Measurements from ENCODE around the gene RPS26. TPM values are rescaled to one million over a fixed set of nuclear protein-coding genes. Genes with fewer than 3 reads are reported as not detected.
"Not testable (repeated sequence)": the region's sequence is repeated elsewhere in the genome, so short reads cannot be mapped to it uniquely, and the experiment has no call there.

The RPS26 gene
- total RNA-seq, result 35.4 and 38.2 TPM in 2 replicates

DNA sequence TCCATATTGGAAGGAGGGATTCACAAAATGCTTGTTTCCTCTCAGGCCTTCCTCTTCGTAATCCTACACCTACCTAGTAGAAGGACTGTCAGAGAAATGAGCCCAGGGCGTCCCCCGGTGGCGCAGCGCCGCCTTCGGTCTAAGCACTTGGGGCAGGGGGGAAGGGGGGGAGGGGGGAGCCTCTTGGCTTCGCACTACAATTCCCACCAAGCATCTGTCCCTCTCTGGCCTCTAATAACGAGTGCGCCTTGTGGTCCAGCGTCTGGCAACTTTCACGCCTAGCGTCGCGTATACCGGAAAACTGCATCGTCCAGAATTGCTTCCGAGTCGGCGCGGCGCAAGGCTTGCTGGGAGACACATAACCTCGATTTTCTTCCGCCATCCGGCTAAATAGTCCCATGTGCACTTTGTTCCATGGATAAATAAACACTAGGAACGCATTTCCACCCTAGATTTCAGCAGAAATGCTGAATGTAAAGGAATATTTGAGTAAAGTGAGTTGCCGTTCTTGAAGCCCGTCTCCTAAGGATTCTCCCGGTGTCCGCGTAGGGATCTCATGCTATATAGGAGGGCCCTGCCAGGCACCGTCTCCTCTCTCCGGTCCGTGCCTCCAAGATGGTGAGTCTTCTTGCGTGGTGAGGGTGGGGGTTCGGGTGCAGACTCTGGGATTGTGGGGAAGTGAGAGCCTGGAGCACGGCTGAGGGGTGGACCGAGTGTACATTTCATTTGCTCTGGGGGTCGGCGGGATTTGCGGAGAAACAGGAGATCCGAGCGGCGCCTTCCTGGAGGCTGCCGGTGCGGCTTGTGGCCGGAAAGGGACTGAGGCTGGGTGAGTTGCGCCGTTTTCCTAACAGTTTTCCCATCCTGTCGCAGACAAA, at the start of gene RPS26:
Gene RPS26, plus strand, starts transcription at position 367 of the 878 bp plus-strand sequence. Its CDS starts 249 bp downstream, at position 616.
- intact Hi-C loops (cut with micrococcal nuclease), result loop anchor here (1.0 to 10.0 kb wide), 14 partner anchors 12 to 303 kb away; partner anchors contain the start of genes DNAJC14, IKZF4, MYL6 and NABP2
- peak within 1 kb of the TSS; percentile 97 for H3K4me3 Mint-ChIP-seq
- H3K27me3 Mint-ChIP-seq (ENCODE audit: insufficient read depth), result no peaks in the 10 kb centered on the region
- H3K36me3 Mint-ChIP-seq (ENCODE audit: low read depth), result peaks cover 51% of the 10 kb centered on the region
- peak within 1 kb of the TSS; percentile 97 for H3K27ac Mint-ChIP-seq
- peaks cover 49% of the 10 kb centered on the region for H3K4me1 Mint-ChIP-seq (ENCODE audit: low read depth)
- no peaks in the 10 kb centered on the region for H3K9me3 Mint-ChIP-seq
- peak; percentile 90 for DNase-seq (ENCODE audit: low spot score)

DNA sequence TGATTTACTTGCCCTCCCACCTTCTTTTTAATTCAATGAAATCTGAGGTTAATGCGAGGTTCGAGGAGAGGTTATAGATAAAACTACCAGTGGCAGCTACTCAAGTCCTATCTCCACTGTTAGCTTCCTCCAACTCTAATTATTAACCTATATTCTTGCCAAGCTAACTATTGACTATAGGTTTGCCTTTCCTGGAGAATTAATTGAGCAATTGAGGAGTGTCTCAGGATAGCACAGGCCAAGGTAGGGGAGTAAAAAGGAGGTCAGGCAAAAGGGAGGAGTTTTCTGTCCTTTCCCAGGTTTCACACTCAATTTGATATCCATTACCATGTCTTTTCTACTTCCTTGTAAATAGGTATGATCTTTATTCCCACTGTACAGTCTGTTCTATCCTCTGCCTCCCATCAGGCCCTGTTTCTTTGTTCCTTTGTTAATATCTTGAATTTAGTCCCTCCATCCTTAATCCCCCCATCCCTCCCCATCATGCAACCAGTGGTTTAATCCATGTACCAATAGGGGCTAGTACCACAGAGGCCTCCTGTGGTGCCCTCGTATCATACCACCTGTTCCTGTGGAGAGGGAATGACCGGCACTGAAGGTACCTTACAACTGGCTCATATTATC, 48.4 kb upstream of the RPS26 start:
- Mint-ChIP-seq H3K4me3 (no peak overlapping the region), H3K9me3 (no peaks in the 10 kb centered on the region), H3K27me3 (ENCODE audit: insufficient read depth) (no peaks in the 10 kb centered on the region), H3K36me3 (ENCODE audit: low read depth) (peaks cover 40% of the 10 kb centered on the region), H3K27ac (no peak overlapping the region), H3K4me1 (ENCODE audit: low read depth) (peaks cover 22% of the 10 kb centered on the region)
- no peak for DNase-seq (ENCODE audit: low spot score)
- intact Hi-C loops (cut with micrococcal nuclease), result no loop called here

DNA sequence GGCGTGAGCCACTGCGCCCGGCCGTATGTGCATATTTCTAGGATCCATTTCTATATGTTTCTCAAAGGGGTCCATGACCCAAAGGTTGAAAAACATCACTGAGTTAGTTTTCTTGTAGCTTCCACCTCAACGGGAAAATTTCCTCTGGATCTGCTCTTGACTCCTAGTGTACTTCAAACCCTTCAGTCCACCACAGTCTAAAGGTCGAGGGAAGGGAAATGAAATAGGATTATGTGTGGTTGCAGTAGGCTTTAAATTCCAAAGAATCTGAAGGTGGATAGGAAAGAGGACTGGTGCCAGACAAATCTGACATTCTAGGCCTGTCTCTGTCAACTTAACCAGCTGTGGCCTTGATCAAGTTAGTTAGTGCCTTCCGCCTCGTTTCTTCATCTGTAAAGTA, 46.4 kb upstream of the RPS26 start:
- Mint-ChIP-seq H3K36me3 (ENCODE audit: low read depth) (peaks cover 27% of the 10 kb centered on the region), H3K4me1 (ENCODE audit: low read depth) (peaks cover 30% of the 10 kb centered on the region), H3K27ac (peak overlapping the region; percentile 12), H3K9me3 (no peaks in the 10 kb centered on the region), H3K27me3 (ENCODE audit: insufficient read depth) (no peaks in the 10 kb centered on the region), H3K4me3 (no peak overlapping the region)
- no peak for DNase-seq (ENCODE audit: low spot score)
- intact Hi-C loops (cut with micrococcal nuclease), result no loop called here

DNA sequence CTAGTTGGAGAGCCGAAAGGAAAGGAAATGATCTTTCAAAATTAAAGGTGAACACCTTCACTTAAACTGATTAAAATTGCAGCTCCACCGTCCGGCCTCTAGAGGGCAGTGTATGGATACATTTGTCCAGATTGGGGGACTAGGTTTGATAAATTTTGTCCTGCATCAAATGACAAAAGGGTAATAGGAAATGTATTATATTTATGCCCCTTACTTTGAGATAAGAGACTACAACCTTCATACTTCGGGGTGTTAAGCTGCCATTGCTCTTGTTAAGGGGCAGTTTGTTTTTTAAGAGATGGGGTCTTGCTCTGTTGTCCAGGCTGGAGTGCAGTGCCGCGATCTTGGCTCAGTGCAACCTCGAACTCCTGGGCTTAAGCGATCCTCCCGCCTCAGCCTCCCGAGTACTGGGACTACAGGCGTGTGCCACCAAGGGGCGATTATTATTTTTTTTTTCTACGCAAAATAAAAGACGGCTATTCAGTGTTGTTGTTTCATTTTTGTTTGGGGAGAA, 45.5 kb upstream of the RPS26 start:
- Mint-ChIP-seq H3K27ac (no peak overlapping the region), H3K4me3 (peak overlapping the region; percentile 88), H3K4me1 (ENCODE audit: low read depth) (peaks cover 30% of the 10 kb centered on the region), H3K9me3 (no peaks in the 10 kb centered on the region), H3K27me3 (ENCODE audit: insufficient read depth) (no peaks in the 10 kb centered on the region), H3K36me3 (ENCODE audit: low read depth) (peaks cover 18% of the 10 kb centered on the region)
- intact Hi-C loops (cut with micrococcal nuclease), result loop anchor here (1.0 kb wide), 8 partner anchors 11 to 122 kb away; partner anchors contain the start of genes IKZF4, PA2G4, RPS26 and ZC3H10
- peak; percentile 51 for DNase-seq (ENCODE audit: low spot score)

DNA sequence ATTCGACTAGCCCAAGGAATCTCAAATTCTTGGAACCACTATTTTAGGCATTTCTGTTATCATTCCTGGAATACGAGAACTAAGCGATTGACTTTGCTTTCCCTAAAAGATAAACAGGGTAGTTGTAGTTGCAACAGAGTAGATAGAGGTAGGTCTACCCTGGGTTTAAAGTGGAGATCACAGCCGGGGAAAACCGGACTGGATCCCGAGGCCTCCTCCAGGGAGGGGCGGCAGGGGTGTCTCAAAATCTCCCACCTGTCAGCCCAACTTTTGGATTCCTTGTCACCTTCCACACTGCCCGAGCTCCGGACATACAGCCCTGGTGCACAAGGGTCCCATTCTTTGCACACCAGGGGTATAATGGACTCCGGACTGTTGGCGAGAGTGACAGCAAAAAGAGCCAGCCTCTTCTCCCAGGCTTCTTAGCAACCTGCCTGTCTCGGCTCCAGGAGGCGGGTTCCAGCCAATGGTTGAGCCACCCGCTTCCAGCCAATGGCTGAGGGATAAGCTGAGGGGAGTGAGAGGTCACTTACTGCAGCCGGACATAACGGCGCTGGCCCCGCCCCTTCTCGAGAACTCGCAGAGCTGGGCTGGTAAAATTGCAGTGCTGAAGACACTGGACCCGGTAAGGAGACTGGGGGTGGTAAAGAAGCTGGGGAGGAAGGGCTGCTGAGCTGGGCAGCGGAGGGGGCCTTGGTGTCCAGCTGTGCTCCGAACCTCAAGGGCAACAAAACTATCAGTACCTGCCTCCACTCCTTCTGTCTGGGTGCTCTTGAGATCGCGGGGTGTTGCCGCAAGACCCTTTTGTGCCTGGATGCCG, 44.8 kb upstream of the RPS26 start, which contains the start of gene SUOX:
Gene SUOX, plus strand, starts transcription at position 562 of the 820 bp plus-strand sequence. CDS start 4,946 bp downstream, outside the sequence.
- H3K4me3 Mint-ChIP-seq, result peak within 1 kb of the TSS; percentile 88
- H3K27ac Mint-ChIP-seq, result peak within 1 kb of the TSS; percentile 64
- peak; percentile 50 for DNase-seq (ENCODE audit: low spot score)

DNA sequence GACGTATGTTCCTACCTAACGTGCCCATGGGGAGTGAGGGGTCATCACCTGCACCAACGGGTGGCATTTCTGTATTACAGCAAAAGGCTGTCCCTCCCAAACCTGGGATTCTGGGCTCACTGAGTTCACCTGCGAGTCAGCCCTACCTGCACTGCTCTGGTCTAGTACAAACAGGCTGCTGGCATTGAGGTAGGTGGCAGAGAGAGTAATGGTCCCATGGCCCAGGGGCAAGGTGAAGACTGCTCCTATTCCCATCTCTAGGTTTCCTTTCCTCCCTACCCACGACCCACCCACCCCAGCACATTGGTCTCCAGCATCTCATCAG, 44.2 kb upstream of the RPS26 start:
- Mint-ChIP-seq H3K4me1 (ENCODE audit: low read depth) (peaks cover 30% of the 10 kb centered on the region), H3K27ac (peak overlapping the region; percentile 58), H3K4me3 (peak overlapping the region; percentile 88), H3K27me3 (ENCODE audit: insufficient read depth) (no peaks in the 10 kb centered on the region), H3K9me3 (no peaks in the 10 kb centered on the region), H3K36me3 (ENCODE audit: low read depth) (peaks cover 8% of the 10 kb centered on the region)
- DNase-seq (ENCODE audit: low spot score), result no peak
- intact Hi-C loops (cut with micrococcal nuclease), result no loop called here

More for the DNA sequence above, 44.8 kb upstream of the RPS26 start, which contains the start of gene SUOX:
- Mint-ChIP-seq H3K36me3 (ENCODE audit: low read depth) (peaks cover 12% of the 10 kb centered on the region), H3K4me1 (ENCODE audit: low read depth) (peaks cover 30% of the 10 kb centered on the region), H3K9me3 (no peaks in the 10 kb centered on the region), H3K27me3 (ENCODE audit: insufficient read depth) (no peaks in the 10 kb centered on the region)
- intact Hi-C loops (cut with micrococcal nuclease), result loop anchor here (1.0 kb wide), 8 partner anchors 10 to 121 kb away; partner anchors contain the start of genes IKZF4, PA2G4, RPS26 and ZC3H10

DNA sequence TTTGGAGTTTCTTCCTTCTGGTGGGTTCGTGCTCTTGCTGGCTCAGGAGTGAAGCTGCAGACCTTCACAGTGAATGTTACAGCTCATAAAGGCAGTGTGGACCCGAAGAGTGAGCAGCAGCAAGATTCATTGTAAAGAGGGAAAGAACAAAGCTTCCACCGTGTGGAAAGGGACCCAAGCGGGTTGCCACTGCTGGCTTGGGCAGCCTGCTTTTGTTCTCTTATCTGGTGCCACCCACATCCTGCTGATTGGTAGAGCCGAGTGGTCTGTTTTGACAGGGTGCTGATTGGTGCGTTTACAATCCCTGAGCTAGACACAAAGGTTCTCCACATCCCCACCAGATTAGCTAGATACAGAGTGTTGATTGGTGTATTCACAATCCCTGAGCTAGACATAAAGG, 42.2 kb upstream of the RPS26 start:
- H3K27me3 Mint-ChIP-seq (ENCODE audit: insufficient read depth); H3K9me3 Mint-ChIP-seq; H3K4me3 Mint-ChIP-seq; H3K36me3 Mint-ChIP-seq (ENCODE audit: low read depth); intact Hi-C loops (cut with micrococcal nuclease); DNase-seq (ENCODE audit: low spot score); H3K27ac Mint-ChIP-seq: not testable (repeated sequence)
- peaks cover 30% of the 10 kb centered on the region for H3K4me1 Mint-ChIP-seq (ENCODE audit: low read depth)

DNA sequence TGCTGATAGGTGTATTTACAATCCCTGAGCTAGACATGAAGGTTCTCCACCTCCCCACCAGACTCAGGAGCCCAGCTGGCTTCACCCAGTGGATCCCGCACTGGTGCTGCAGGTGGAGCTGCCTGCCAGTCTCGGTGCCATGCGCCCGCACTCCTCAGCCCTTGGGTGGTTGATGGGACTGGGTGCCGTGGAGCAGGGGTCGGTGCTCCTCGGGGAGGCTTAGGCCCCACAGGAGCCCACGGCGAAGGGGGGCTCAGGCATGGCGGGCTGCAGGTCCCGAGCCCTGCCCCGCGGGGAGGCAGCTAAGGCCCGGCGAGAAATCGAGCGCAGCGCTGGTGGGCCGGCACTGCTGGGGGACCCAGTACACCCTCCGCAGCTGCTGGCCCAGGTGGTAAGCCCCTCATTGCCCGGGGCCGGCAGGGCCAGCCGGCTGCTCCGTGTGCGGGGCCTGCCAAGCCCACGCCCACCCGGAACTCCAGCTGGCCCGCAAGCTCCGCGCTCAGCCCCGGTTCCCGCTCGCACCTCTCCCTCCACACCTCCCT, 41.6 kb upstream of the RPS26 start:
- H3K4me3 Mint-ChIP-seq; H3K9me3 Mint-ChIP-seq; H3K27ac Mint-ChIP-seq; intact Hi-C loops (cut with micrococcal nuclease); H3K27me3 Mint-ChIP-seq (ENCODE audit: insufficient read depth); DNase-seq (ENCODE audit: low spot score); H3K36me3 Mint-ChIP-seq (ENCODE audit: low read depth): not testable (repeated sequence)
- peaks cover 30% of the 10 kb centered on the region for H3K4me1 Mint-ChIP-seq (ENCODE audit: low read depth)

DNA sequence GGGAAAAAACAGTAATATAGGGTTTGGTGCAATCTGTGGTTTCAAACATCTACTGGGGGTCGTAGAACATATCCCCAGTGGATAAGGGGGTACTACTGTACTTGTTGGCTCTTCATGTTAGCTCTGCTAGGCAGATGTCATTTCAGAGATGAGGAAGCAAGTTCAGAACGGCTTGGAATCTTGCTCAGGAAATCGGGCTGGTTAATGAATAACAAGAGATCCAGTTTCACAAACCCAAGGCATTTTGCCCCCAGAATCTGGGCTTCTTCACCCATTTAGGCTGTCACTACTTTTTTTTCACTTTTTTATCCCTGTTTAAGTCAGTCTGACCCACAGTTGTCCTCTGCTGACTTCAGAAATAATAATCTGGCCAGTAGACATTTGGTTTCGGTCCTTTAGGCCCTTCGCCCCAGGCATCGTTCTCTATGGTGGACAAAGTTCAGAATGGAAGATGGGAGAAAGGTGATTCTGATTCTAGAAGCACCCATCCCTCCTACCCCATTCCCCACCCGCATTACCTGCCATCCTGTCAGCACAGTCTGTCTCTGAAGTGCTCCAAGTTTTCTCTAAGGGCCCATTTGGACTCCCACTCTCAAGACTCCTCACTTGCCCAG, 40.1 kb upstream of the RPS26 start:
- peaks cover 26% of the 10 kb centered on the region for H3K4me1 Mint-ChIP-seq (ENCODE audit: low read depth)
- no peak overlapping the region for H3K27ac Mint-ChIP-seq
- H3K27me3 Mint-ChIP-seq (ENCODE audit: insufficient read depth), result no peaks in the 10 kb centered on the region
- H3K9me3 Mint-ChIP-seq, result no peaks in the 10 kb centered on the region
- intact Hi-C loops (cut with micrococcal nuclease), result no loop called here
- no peaks in the 10 kb centered on the region for H3K36me3 Mint-ChIP-seq (ENCODE audit: low read depth)
- DNase-seq (ENCODE audit: low spot score), result no peak
- H3K4me3 Mint-ChIP-seq, result no peak overlapping the region

DNA sequence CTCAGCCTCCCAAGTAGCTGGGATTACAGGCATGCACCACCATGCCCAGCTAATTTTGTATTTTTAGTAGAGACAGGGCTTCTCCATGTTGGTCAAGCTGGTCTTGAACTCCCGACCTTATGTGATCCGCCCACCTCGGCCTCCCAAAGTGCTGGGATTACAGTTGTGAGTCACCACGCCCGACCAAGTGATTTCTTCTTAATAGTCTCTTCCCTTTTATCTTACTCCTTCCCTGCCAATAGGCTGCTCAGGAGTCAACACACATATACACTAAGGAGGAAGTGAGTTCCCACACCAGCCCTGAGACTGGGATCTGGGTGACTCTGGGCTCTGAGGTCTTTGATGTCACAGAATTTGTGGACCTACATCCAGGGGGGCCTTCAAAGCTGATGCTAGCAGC, 38.3 kb upstream of the RPS26 start:
- H3K27me3 Mint-ChIP-seq (ENCODE audit: insufficient read depth); H3K9me3 Mint-ChIP-seq; H3K27ac Mint-ChIP-seq; H3K36me3 Mint-ChIP-seq (ENCODE audit: low read depth); DNase-seq (ENCODE audit: low spot score); H3K4me3 Mint-ChIP-seq; intact Hi-C loops (cut with micrococcal nuclease): not testable (repeated sequence)
- H3K4me1 Mint-ChIP-seq (ENCODE audit: low read depth), result peaks cover 23% of the 10 kb centered on the region

DNA sequence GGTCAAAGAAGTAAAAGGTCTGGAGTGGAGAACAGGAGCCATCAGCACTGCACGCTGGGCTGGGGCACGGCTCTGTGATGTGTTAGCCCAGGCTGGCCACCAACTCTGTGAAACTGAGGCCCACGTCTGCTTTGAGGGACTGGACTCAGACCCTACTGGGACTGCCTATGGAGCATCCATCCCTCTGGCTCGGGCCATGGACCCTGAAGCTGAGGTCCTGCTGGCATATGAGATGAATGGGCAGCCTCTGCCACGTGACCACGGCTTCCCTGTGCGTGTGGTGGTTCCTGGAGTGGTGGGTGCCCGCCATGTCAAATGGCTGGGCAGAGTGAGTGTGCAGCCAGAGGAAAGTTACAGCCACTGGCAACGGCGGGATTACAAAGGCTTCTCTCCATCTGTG, 37.5 kb upstream of the RPS26 start:
- no peaks in the 10 kb centered on the region for H3K27me3 Mint-ChIP-seq (ENCODE audit: insufficient read depth)
- intact Hi-C loops (cut with micrococcal nuclease), result no loop called here
- no peaks in the 10 kb centered on the region for H3K36me3 Mint-ChIP-seq (ENCODE audit: low read depth)
- no peak for DNase-seq (ENCODE audit: low spot score)
- H3K4me1 Mint-ChIP-seq (ENCODE audit: low read depth), result peaks cover 28% of the 10 kb centered on the region
- H3K4me3 Mint-ChIP-seq, result no peak overlapping the region
- no peak overlapping the region for H3K27ac Mint-ChIP-seq
- H3K9me3 Mint-ChIP-seq, result no peaks in the 10 kb centered on the region

Measured in activated T-helper 1 cell treated with anti-CD3 and anti-CD28 coated beads, Interleukin-12 subunit alpha, Interleukin-12 subunit beta, Interleukin-2, Interleukin-4 antibody, amounts not matched to agents 30 ng/mL and 10 ng/mL and 1 ng/mL, durations not matched to agents 14 hours and 24 hours and 36 hours (primary cell).